ENCODE measurements around the gene PFKL.

Gene PFKL

GRCh38 chr21:44319407-44320065 is 19.7 kb downstream of the PFKL start:
- no peak overlapping the region for H3K4me2 ChIP-seq (ENCODE audit: insufficient read depth, low read length)
- no peak for TF ChIP-seq EZH2 (IDR thresholded peaks at IDR 0.05; ENCODE audit: borderline replicate concordance, low read depth, low read length, severe bottlenecking)
- H3K9me3 ChIP-seq (ENCODE audit: insufficient read depth, low read length, severe bottlenecking): no peaks in the 10 kb centered on the region
- H3K36me3 ChIP-seq (ENCODE audit: insufficient read depth, low read length): peaks cover 91% of the 10 kb centered on the region
- no peaks in the 10 kb centered on the region for H3K27me3 ChIP-seq (ENCODE audit: insufficient read depth, low read length, poor library complexity)
- H4K20me1 ChIP-seq (ENCODE audit: insufficient read depth, low read length): peaks cover 34% of the 10 kb centered on the region
- no peaks in the 10 kb centered on the region for H3K79me2 ChIP-seq (ENCODE audit: insufficient read depth, low read length)
- DNase-seq: no peak
- H3K9ac ChIP-seq (ENCODE audit: low read depth, low read length): no peak overlapping the region
- H3K4me1 ChIP-seq (ENCODE audit: insufficient read depth, low read length): no peaks in the 10 kb centered on the region
- H3K27ac ChIP-seq (ENCODE audit: low read length): no peak overlapping the region
- ATAC-seq (ENCODE audit: insufficient read depth, low read depth): no peak
- no peak overlapping the region for H2AFZ ChIP-seq (ENCODE audit: low read depth, low read length)
- no peak overlapping the region for H3K4me3 ChIP-seq (ENCODE audit: low read depth in 1 of 2, low read length in 2 of 2)

- no peak overlapping the region for H3K27ac ChIP-seq (ENCODE audit: low read length)
- no peaks in the 10 kb centered on the region for H3K79me2 ChIP-seq (ENCODE audit: insufficient read depth, low read length)
- peaks cover 26% of the 10 kb centered on the region for H4K20me1 ChIP-seq (ENCODE audit: insufficient read depth, low read length)
- H2AFZ ChIP-seq (ENCODE audit: low read depth, low read length): no peak overlapping the region
- no peaks in the 10 kb centered on the region for H3K4me1 ChIP-seq (ENCODE audit: insufficient read depth, low read length)
- ATAC-seq (ENCODE audit: insufficient read depth, low read depth) (no peak), DNase-seq (no peak)
- H3K9ac ChIP-seq (ENCODE audit: low read depth, low read length): no peak overlapping the region
- no peaks in the 10 kb centered on the region for H3K9me3 ChIP-seq (ENCODE audit: insufficient read depth, low read length, severe bottlenecking)
- H3K4me2 ChIP-seq (ENCODE audit: insufficient read depth, low read length): no peak overlapping the region
- TF ChIP-seq EZH2 (IDR thresholded peaks at IDR 0.05; ENCODE audit: borderline replicate concordance, low read depth, low read length, severe bottlenecking) (no peak), CTCF (IDR thresholded peaks at IDR 0.05; ENCODE audit: borderline replicate concordance, extremely low read depth, low read length, poor library complexity, severe bottlenecking) (no peak)
- H3K4me3 ChIP-seq (ENCODE audit: low read depth in 1 of 2, low read length in 2 of 2): no peak overlapping the region
- H3K27me3 ChIP-seq (ENCODE audit: insufficient read depth, low read length, poor library complexity): no peaks in the 10 kb centered on the region
- peaks cover 92% of the 10 kb centered on the region for H3K36me3 ChIP-seq (ENCODE audit: insufficient read depth, low read length)
Measured at GRCh38 chr21:44320847-44321246, 21.0 kb downstream of the PFKL start.

- Histone ChIP-seq H3K9ac (ENCODE audit: low read depth, low read length) (no peak overlapping the region), H3K9me3 (ENCODE audit: insufficient read depth, low read length, severe bottlenecking) (no peaks in the 10 kb centered on the region), H3K4me2 (ENCODE audit: insufficient read depth, low read length) (no peak overlapping the region), H4K20me1 (ENCODE audit: insufficient read depth, low read length) (peaks cover 28% of the 10 kb centered on the region), H2AFZ (ENCODE audit: low read depth, low read length) (no peak overlapping the region), H3K27ac (ENCODE audit: low read length) (no peak overlapping the region), H3K27me3 (ENCODE audit: insufficient read depth, low read length, poor library complexity) (no peaks in the 10 kb centered on the region), H3K79me2 (ENCODE audit: insufficient read depth, low read length) (no peaks in the 10 kb centered on the region), H3K4me1 (ENCODE audit: insufficient read depth, low read length) (no peaks in the 10 kb centered on the region), H3K4me3 (ENCODE audit: low read depth in 1 of 2, low read length in 2 of 2) (no peak overlapping the region), H3K36me3 (ENCODE audit: insufficient read depth, low read length) (peaks cover 90% of the 10 kb centered on the region)
- ATAC-seq (ENCODE audit: insufficient read depth, low read depth): no peak
- DNase-seq: no peak
- TF ChIP-seq CTCF (IDR thresholded peaks at IDR 0.05; ENCODE audit: borderline replicate concordance, extremely low read depth, low read length, poor library complexity, severe bottlenecking) (no peak), EZH2 (IDR thresholded peaks at IDR 0.05; ENCODE audit: borderline replicate concordance, low read depth, low read length, severe bottlenecking) (no peak)
Measured at GRCh38 chr21:44321846-44322450, 22.1 kb downstream of the PFKL start.

GRCh38 chr21:44322621-44323325 is 22.9 kb downstream of the PFKL start:
- no peaks in the 10 kb centered on the region for H3K4me1 ChIP-seq (ENCODE audit: insufficient read depth, low read length)
- H3K79me2 ChIP-seq (ENCODE audit: insufficient read depth, low read length): no peaks in the 10 kb centered on the region
- H3K36me3 ChIP-seq (ENCODE audit: insufficient read depth, low read length): peaks cover 90% of the 10 kb centered on the region
- H3K27ac ChIP-seq (ENCODE audit: low read length): no peak overlapping the region
- no peak overlapping the region for H3K9ac ChIP-seq (ENCODE audit: low read depth, low read length)
- H2AFZ ChIP-seq (ENCODE audit: low read depth, low read length): no peak overlapping the region
- H3K4me2 ChIP-seq (ENCODE audit: insufficient read depth, low read length): no peak overlapping the region
- no peaks in the 10 kb centered on the region for H3K27me3 ChIP-seq (ENCODE audit: insufficient read depth, low read length, poor library complexity)
- H3K9me3 ChIP-seq (ENCODE audit: insufficient read depth, low read length, severe bottlenecking): no peaks in the 10 kb centered on the region
- ATAC-seq (ENCODE audit: insufficient read depth, low read depth): no peak
- no peak for DNase-seq
- no peak overlapping the region for H3K4me3 ChIP-seq (ENCODE audit: low read depth in 1 of 2, low read length in 2 of 2)
- H4K20me1 ChIP-seq (ENCODE audit: insufficient read depth, low read length): peaks cover 33% of the 10 kb centered on the region
- TF ChIP-seq EZH2 (IDR thresholded peaks at IDR 0.05; ENCODE audit: borderline replicate concordance, low read depth, low read length, severe bottlenecking) (no peak), CTCF (IDR thresholded peaks at IDR 0.05; ENCODE audit: borderline replicate concordance, extremely low read depth, low read length, poor library complexity, severe bottlenecking) (no peak)
